NCI-H1436 (cell line): ENCODE results near the gene ATL3.
A peak's percentile ranks its signal among the peaks of the same experiment; 100 is the strongest.
"Not testable (repeated sequence)": the region's sequence is repeated elsewhere in the genome, so short reads cannot be mapped to it uniquely, and the experiment has no call there.

ENCODE experiments used
- DNase-seq: peaks from one replicate; lab custom pipeline; 2025; lab: John Stamatoyannopoulos, UW

The ATL3 gene

GRCh38 chr11:63621071-63621470 lies 50.1 kb downstream of the ATL3 start:
- DNase-seq = no peak

GRCh38 chr11:63619967-63620366 lies 51.2 kb downstream of the ATL3 start:
- DNase-seq = no peak

- DNase-seq = not testable (repeated sequence)
These were observed 53.5 kb downstream of the ATL3 start for GRCh38 chr11:63617686-63618085.

- DNase-seq = no peak
These were observed 54.2 kb downstream of the ATL3 start for GRCh38 chr11:63616953-63617352.

GRCh38 chr11:63614136-63614671 lies 57.0 kb downstream of the ATL3 start, which contains the start of gene PLAAT3:
TSS of gene PLAAT3 (minus strand) at chr11:63614433. CDS start at chr11:63614014, 419 bp downstream.
- peak; percentile 37 for DNase-seq

GRCh38 chr11:63613517-63614135 lies 57.5 kb downstream of the ATL3 start:
- peak; percentile 37 for DNase-seq

- no peak for DNase-seq
These were observed 59.0 kb downstream of the ATL3 start for GRCh38 chr11:63612181-63612580.

GRCh38 chr11:63611395-63611747 lies 59.8 kb downstream of the ATL3 start:
- DNase-seq = no peak

GRCh38 chr11:63610604-63611394 lies 60.4 kb downstream of the ATL3 start:
- no peak for DNase-seq

GRCh38 chr11:63609971-63610580 lies 61.1 kb downstream of the ATL3 start:
- DNase-seq = no peak

- no peak for DNase-seq
These were observed 61.6 kb downstream of the ATL3 start for GRCh38 chr11:63609536-63609935.

GRCh38 chr11:63608353-63609345 lies 62.5 kb downstream of the ATL3 start:
- no peak for DNase-seq

- peak; percentile 59 for DNase-seq
These were observed 68.0 kb downstream of the ATL3 start for GRCh38 chr11:63603180-63603518.

GRCh38 chr11:63602290-63603179 lies 68.6 kb downstream of the ATL3 start:
- not testable (repeated sequence) for DNase-seq

GRCh38 chr11:63599211-63600122 lies 71.7 kb downstream of the ATL3 start:
- no peak for DNase-seq

- no peak for DNase-seq
These were observed 72.6 kb downstream of the ATL3 start for GRCh38 chr11:63598556-63598955.

- DNase-seq = no peak
These were observed 75.9 kb downstream of the ATL3 start for GRCh38 chr11:63595296-63595695.

GRCh38 chr11:63592975-63593395 lies 78.2 kb downstream of the ATL3 start:
- peak; percentile 22 for DNase-seq

- DNase-seq = no peak
These were observed 81.0 kb downstream of the ATL3 start for GRCh38 chr11:63590024-63590788.
